WTC11 (cell line): Measurements from ENCODE around the gene TPBG.

Experiments used
- TCF7 ChIP-seq: sonication (generic); formaldehyde crosslinking; IDR thresholded peaks from 2 replicates; pipeline ENCODE4 v1.8.0; 2022; ENCODE audit warnings: mild to moderate bottlenecking, low read depth, missing genetic modification reagents, moderate library complexity
- TF ChIP-seq, protein P1 (sequence below): sonication (generic); formaldehyde crosslinking; IDR thresholded peaks from 2 replicates; pipeline ENCODE4 v1.8.1; 2022; ENCODE audit warnings: low read depth, missing genetic modification reagents, borderline replicate concordance
- TF ChIP-seq, protein P2 (sequence below): fragments of 200-600 bp; IDR thresholded peaks from 2 replicates; pipeline ENCODE4 v1.8.0; 2022; ENCODE audit warnings: antibody characterized with exemption
- TF ChIP-seq, protein P3 (sequence below): sonication (generic); formaldehyde crosslinking; IDR thresholded peaks from 2 replicates; pipeline ENCODE4 v1.8.1; 2022; ENCODE audit warnings: mild to moderate bottlenecking, missing genetic modification reagents, moderate library complexity, borderline replicate concordance

DNA sequence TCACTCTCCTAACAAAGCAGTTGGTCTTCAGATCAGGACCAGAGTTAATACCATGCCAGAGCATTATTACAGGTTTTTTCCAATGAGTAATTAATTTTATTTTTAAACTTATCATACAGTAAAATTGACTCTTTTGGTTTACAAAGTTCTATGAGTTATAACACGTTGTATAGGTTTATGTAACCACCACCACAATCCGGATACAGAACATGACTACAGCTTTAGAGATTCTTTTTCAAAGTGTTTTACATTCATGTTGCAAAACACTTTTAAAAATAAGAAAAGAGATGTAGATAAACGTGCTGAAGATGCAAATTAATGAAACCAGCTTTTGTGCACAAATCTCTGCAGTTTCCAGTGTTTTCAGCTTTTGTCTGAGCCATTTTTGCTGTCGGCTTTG is 1.5 kb upstream of the TPBG start:
- no peak for TF ChIP-seq TCF7 (CRISPR knock-in tag)
- TF ChIP-seq, protein P1, sequence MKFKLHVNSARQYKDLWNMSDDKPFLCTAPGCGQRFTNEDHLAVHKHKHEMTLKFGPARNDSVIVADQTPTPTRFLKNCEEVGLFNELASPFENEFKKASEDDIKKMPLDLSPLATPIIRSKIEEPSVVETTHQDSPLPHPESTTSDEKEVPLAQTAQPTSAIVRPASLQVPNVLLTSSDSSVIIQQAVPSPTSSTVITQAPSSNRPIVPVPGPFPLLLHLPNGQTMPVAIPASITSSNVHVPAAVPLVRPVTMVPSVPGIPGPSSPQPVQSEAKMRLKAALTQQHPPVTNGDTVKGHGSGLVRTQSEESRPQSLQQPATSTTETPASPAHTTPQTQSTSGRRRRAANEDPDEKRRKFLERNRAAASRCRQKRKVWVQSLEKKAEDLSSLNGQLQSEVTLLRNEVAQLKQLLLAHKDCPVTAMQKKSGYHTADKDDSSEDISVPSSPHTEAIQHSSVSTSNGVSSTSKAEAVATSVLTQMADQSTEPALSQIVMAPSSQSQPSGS: no peak
- TF ChIP-seq, protein P2, sequence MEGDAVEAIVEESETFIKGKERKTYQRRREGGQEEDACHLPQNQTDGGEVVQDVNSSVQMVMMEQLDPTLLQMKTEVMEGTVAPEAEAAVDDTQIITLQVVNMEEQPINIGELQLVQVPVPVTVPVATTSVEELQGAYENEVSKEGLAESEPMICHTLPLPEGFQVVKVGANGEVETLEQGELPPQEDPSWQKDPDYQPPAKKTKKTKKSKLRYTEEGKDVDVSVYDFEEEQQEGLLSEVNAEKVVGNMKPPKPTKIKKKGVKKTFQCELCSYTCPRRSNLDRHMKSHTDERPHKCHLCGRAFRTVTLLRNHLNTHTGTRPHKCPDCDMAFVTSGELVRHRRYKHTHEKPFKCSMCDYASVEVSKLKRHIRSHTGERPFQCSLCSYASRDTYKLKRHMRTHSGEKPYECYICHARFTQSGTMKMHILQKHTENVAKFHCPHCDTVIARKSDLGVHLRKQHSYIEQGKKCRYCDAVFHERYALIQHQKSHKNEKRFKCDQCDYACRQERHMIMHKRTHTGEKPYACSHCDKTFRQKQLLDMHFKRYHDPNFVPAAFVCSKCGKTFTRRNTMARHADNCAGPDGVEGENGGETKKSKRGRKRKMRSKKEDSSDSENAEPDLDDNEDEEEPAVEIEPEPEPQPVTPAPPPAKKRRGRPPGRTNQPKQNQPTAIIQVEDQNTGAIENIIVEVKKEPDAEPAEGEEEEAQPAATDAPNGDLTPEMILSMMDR: no peak
- TF ChIP-seq, protein P3, sequence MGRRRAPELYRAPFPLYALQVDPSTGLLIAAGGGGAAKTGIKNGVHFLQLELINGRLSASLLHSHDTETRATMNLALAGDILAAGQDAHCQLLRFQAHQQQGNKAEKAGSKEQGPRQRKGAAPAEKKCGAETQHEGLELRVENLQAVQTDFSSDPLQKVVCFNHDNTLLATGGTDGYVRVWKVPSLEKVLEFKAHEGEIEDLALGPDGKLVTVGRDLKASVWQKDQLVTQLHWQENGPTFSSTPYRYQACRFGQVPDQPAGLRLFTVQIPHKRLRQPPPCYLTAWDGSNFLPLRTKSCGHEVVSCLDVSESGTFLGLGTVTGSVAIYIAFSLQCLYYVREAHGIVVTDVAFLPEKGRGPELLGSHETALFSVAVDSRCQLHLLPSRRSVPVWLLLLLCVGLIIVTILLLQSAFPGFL (CRISPR knock-in tag): no peak
